Measurements from ENCODE around the gene SLC25A19.

Gene SLC25A19

GRCh38 chr17:75244133-75244866 is 44.9 kb downstream of the SLC25A19 start:
- in situ Hi-C loops (cut with MboI; ENCODE audit: low sequenced_read_pairs): no loop called here

- in situ Hi-C loops (cut with MboI; ENCODE audit: low sequenced_read_pairs): no loop called here
Observed at GRCh38 chr17:75242461-75243042, 46.7 kb downstream of the SLC25A19 start.

GRCh38 chr17:75241996-75242460 is 47.2 kb downstream of the SLC25A19 start:
- in situ Hi-C loops (cut with MboI; ENCODE audit: low sequenced_read_pairs): no loop called here

- in situ Hi-C loops (cut with MboI; ENCODE audit: low sequenced_read_pairs): no loop called here
Observed at GRCh38 chr17:75241502-75241901, 47.7 kb downstream of the SLC25A19 start.

- in situ Hi-C loops (cut with MboI; ENCODE audit: low sequenced_read_pairs): no loop called here
Observed at GRCh38 chr17:75241143-75241430, 48.1 kb downstream of the SLC25A19 start.

- in situ Hi-C loops (cut with MboI; ENCODE audit: low sequenced_read_pairs): no loop called here
Observed at GRCh38 chr17:75240394-75241142, 48.7 kb downstream of the SLC25A19 start.

- in situ Hi-C loops (cut with MboI; ENCODE audit: low sequenced_read_pairs): no loop called here
Observed at GRCh38 chr17:75239778-75240393, 49.3 kb downstream of the SLC25A19 start.

GRCh38 chr17:75239214-75239613 is 50.0 kb downstream of the SLC25A19 start:
- in situ Hi-C loops (cut with MboI; ENCODE audit: low sequenced_read_pairs): no loop called here

- in situ Hi-C loops (cut with MboI; ENCODE audit: low sequenced_read_pairs): no loop called here
Observed at GRCh38 chr17:75238684-75239191, 50.5 kb downstream of the SLC25A19 start.

GRCh38 chr17:75238020-75238580 is 51.1 kb downstream of the SLC25A19 start:
- in situ Hi-C loops (cut with MboI; ENCODE audit: low sequenced_read_pairs): no loop called here

GRCh38 chr17:75237100-75238014 is 51.9 kb downstream of the SLC25A19 start:
- in situ Hi-C loops (cut with MboI; ENCODE audit: low sequenced_read_pairs): no loop called here

GRCh38 chr17:75232786-75233185 is 56.4 kb downstream of the SLC25A19 start:
- in situ Hi-C loops (cut with MboI; ENCODE audit: low sequenced_read_pairs): no loop called here

- in situ Hi-C loops (cut with MboI; ENCODE audit: low sequenced_read_pairs): no loop called here
Observed at GRCh38 chr17:75231741-75232464, 57.3 kb downstream of the SLC25A19 start.

GRCh38 chr17:75231071-75231470 is 58.2 kb downstream of the SLC25A19 start:
- in situ Hi-C loops (cut with MboI; ENCODE audit: low sequenced_read_pairs): no loop called here

- in situ Hi-C loops (cut with MboI; ENCODE audit: low sequenced_read_pairs): no loop called here
Observed at GRCh38 chr17:75228847-75229246, 60.4 kb downstream of the SLC25A19 start.

- in situ Hi-C loops (cut with MboI; ENCODE audit: low sequenced_read_pairs): no loop called here
Observed at GRCh38 chr17:75228305-75228704, 60.9 kb downstream of the SLC25A19 start.

GRCh38 chr17:75227729-75228128 is 61.5 kb downstream of the SLC25A19 start:
- in situ Hi-C loops (cut with MboI; ENCODE audit: low sequenced_read_pairs): no loop called here

GRCh38 chr17:75225016-75225415 is 64.2 kb downstream of the SLC25A19 start:
- in situ Hi-C loops (cut with MboI; ENCODE audit: low sequenced_read_pairs): no loop called here

All from HL-60/S4 (cell line).